ENCODE measurements around the gene NUAK1.

GRCh38 chr12:106021516-106021915 is 117.2 kb downstream of the NUAK1 start:
- no peak for TF ChIP-seq CTCF (IDR thresholded peaks at IDR 0.05)
- TF ChIP-seq POLR2A (IDR thresholded peaks at IDR 0.05; ENCODE audit: low read depth), result no peak
- TF ChIP-seq POLR2AphosphoS5 (IDR thresholded peaks at IDR 0.05), result no peak
- TF ChIP-seq EP300 (IDR thresholded peaks at IDR 0.05), result no peak
